VCaP (cell line): ENCODE measurements around the gene UST.

Experiments
- H3K27ac ChIP-seq: fragments of 450-650 bp; 2 replicates; pipeline ENCODE4 v1.5.1; 2017
- CTCF ChIP-seq: fragments of 450-650 bp; conservative IDR thresholded peaks from 2 replicates; pipeline ENCODE4 v1.5.1; 2017; ENCODE audit warnings: mild to moderate bottlenecking, moderate library complexity

UST gene

GRCh38 chr6:149098700-149099276 is 352.0 kb downstream of the UST start:
- TF ChIP-seq CTCF = no peak
- H3K27ac ChIP-seq = no peak overlapping the region

- H3K27ac ChIP-seq = peak overlapping the region; percentile 70
These were observed 355.5 kb downstream of the UST start for GRCh38 chr6:149102324-149102723.

GRCh38 chr6:149103950-149104349 is 357.1 kb downstream of the UST start:
- peak overlapping the region; percentile 70 for H3K27ac ChIP-seq

More at GRCh38 chr6:149102324-149102723, 355.5 kb downstream of the UST start:
- TF ChIP-seq CTCF = no peak

GRCh38 chr6:149107520-149107919 is 360.7 kb downstream of the UST start:
- H3K27ac ChIP-seq = no peak overlapping the region
- TF ChIP-seq CTCF = no peak

- H3K27ac ChIP-seq = no peak overlapping the region
These were observed 361.4 kb downstream of the UST start for GRCh38 chr6:149108038-149108748.

GRCh38 chr6:149108749-149109100 is 361.9 kb downstream of the UST start:
- H3K27ac ChIP-seq = no peak overlapping the region
- TF ChIP-seq CTCF = no peak

More at GRCh38 chr6:149108038-149108748, 361.4 kb downstream of the UST start:
- TF ChIP-seq CTCF = no peak

- no peak for TF ChIP-seq CTCF
- no peak overlapping the region for H3K27ac ChIP-seq
These were observed 362.7 kb downstream of the UST start for GRCh38 chr6:149109397-149110070.
